GM10266 (cell line): Measurements from ENCODE around the gene EML4.
A peak's percentile ranks its signal among the peaks of the same experiment; 100 is the strongest.

ENCODE experiments used
- DNase-seq: peaks from one replicate; pipeline ENCODE4 v3.0.0; 2012; ENCODE audit errors: extremely low spot score
- TF ChIP-seq, protein P1 (sequence below): IDR thresholded peaks from 2 replicates; pipeline ENCODE4 v1.5.1; 2012; ENCODE audit warnings: mild to moderate bottlenecking, low read depth; ENCODE audit not compliant: control insufficient read depth, insufficient read depth; ENCODE audit errors: missing control alignments

EML4 gene

DNA sequence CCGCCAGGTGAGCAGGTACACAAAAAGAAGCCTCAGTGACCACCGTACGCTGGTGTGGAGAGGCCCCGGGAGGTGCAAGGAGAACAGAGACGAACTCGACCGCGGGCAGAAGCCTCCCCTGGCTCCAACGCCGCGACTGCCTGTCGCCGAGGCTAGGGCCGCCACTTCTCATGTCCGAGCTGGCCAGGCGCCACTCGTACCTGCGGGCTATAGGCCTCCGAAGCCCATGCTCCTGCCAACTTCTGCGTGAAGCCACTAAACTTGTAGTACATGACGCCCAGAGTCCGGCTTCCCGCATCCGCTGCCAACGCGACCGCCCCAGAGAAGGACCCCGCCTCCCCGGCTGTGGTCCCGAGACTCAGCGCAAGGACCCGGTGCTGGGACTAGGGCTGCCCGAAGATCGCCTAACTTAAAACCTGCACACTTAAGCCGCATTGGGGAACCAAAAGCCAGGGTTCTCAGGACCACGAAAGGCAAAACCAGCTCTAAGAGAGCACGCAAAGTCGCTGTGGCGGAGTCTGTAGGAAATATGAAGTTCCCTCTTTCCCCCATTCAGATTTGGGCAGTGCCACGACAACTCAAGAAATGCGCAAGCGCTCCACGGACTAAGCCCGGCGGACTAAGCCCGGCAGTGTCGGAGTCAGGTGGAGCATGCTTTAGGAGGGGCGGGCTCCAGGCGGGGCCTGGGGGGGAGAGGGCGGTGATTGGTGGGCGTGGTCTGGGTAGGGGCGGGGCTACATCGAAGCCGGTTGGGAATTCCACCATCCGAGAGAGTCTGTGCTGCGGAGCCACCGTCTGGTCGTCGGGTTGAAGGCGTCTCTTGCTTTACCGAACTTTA lies 192.0 kb downstream of the EML4 start, which contains the start of gene COX7A2L:
Gene COX7A2L, minus strand, starts transcription at position 328 of the 838 bp plus-strand sequence. Its CDS starts 56 bp downstream, at position 272.
- TF ChIP-seq, protein P1, sequence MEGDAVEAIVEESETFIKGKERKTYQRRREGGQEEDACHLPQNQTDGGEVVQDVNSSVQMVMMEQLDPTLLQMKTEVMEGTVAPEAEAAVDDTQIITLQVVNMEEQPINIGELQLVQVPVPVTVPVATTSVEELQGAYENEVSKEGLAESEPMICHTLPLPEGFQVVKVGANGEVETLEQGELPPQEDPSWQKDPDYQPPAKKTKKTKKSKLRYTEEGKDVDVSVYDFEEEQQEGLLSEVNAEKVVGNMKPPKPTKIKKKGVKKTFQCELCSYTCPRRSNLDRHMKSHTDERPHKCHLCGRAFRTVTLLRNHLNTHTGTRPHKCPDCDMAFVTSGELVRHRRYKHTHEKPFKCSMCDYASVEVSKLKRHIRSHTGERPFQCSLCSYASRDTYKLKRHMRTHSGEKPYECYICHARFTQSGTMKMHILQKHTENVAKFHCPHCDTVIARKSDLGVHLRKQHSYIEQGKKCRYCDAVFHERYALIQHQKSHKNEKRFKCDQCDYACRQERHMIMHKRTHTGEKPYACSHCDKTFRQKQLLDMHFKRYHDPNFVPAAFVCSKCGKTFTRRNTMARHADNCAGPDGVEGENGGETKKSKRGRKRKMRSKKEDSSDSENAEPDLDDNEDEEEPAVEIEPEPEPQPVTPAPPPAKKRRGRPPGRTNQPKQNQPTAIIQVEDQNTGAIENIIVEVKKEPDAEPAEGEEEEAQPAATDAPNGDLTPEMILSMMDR: peak; percentile 52
- peak; percentile 92 for DNase-seq

DNA sequence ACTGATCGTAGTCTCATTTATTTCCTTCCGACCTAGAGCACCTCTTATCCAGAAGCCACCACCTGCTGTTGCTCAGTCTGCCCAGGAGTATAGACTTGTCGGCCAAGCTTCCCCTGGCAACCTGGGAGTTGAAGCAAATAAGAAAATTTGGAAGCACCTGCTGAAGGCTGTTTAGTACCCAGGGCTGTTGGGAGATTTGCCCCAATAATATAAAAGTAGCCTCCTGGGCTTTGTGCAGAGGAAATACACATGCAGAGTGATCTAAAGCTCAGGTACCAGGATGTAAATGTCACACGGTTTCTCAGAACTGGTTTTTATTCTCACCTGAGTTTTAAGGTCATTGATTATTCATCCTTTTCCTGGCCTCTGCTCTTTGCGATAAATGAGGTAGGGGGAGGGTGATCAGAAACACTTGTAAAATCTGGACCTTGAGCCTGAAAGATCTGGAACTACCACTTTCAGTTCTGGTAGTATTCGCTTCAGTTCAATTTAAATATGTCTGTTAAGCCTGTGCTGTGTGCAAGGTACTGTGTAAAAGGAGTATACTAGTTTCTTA lies 192.7 kb downstream of the EML4 start:
- TF ChIP-seq, protein P1: no peak
- DNase-seq: no peak

DNA sequence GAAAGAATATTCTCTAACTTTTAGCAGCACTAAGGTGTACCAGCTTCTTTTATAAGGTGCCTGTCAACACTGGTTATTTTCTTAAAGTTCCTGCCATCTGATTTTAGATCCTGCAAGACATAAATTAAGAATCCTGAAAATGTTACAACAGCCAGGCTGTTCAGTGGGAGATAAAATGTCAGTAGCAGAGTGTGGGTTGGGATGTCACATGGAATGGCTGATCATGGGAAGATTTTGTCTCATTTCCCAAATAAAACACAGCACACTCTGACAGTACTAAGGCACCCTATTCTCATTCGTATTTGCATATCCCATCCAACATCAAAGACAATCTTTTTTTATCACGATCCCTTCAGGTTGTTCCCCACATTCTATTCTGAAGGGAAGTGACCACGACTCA lies 194.3 kb downstream of the EML4 start:
- no peak for DNase-seq
- TF ChIP-seq, protein P1: no peak

DNA sequence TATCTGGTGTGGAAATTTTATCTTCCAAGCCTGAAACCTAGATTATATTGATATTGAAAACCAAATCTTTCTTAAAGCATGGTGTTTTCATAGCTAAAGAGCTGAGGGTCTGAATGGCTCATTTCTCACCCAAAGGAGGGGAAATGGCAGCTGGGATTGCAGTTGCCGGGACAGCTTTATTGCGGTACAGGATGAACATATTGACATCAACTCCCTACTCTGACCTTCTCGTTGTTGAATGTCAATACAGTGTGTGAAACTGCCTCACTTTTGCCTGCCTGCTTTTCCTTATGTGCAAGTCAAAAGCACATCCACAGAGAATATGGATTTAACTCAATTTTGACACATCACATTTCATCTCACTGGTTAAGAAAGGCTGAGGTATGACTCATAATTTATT lies 195.5 kb downstream of the EML4 start:
- TF ChIP-seq, protein P1: no peak
- no peak for DNase-seq

DNA sequence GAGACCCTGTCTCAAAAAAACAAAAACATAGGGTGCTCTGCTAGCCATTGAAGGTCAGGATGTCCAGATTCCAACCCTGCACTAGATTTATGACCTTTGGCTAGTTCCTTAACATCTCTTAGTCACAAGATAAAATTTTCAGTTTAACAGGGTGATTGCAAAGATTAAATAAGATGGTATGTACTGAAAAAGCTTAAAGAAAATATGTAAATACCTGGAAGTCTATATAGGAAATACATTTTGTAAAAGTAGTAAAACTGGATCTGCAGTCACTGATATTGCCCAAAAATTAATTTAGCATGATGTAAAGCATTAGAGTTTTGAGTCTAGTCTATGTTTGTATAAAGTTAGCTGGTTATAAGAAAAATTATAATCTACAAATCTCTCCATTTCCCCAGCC lies 197.3 kb downstream of the EML4 start:
- TF ChIP-seq, protein P1: no peak
- DNase-seq: no peak

DNA sequence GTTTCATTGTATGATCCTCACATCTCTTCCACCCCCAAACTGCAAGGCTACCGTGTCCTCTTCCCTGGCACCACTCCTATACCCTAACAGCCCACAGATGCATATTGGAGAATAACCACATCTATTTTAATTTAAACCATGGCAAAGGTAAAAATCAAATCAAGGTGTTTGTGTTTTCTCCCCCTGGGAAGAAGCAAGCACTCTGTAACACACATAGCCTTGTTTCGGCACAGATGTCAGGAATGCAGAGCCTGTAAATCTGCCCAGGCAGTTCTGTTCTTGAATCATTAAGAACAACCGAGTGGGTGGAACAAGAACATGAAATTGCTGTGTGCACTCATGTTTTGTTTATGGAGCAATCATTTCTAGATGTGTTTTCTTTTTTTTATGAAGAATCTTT lies 198.7 kb downstream of the EML4 start:
- DNase-seq: no peak
- TF ChIP-seq, protein P1: no peak
